HG02763 (cell line): ENCODE data around the gene TBCD.
A peak's percentile ranks its signal among the peaks of the same experiment; 100 is the strongest.

ENCODE experiments used
- ATAC-seq: cut with Tn5 transposase; IDR thresholded peaks from one replicate; pipeline ENCODE4 v1.9.1; 2021; ENCODE audit warnings: mild to moderate bottlenecking, moderate library complexity; ENCODE audit not compliant: unreplicated experiment

The TBCD gene

GRCh38 chr17:82867763-82868325, 116.0 kb downstream of the TBCD start:
- ATAC-seq, result no peak

GRCh38 chr17:82868715-82869131, 116.9 kb downstream of the TBCD start:
- ATAC-seq, result no peak

- no peak for ATAC-seq
Observed at GRCh38 chr17:82869536-82869935, 117.7 kb downstream of the TBCD start.

GRCh38 chr17:82870091-82870491, 118.2 kb downstream of the TBCD start:
- no peak for ATAC-seq

- ATAC-seq, result no peak
Observed at GRCh38 chr17:82870541-82870940, 118.7 kb downstream of the TBCD start.

GRCh38 chr17:82871056-82871775, 119.4 kb downstream of the TBCD start:
- ATAC-seq, result peak; percentile 46

- ATAC-seq, result no peak
Observed at GRCh38 chr17:82871776-82872561, 120.1 kb downstream of the TBCD start.

- ATAC-seq, result no peak
Observed at GRCh38 chr17:82872591-82873520, 121.0 kb downstream of the TBCD start.

- ATAC-seq, result no peak
Observed at GRCh38 chr17:82873521-82873920, 121.7 kb downstream of the TBCD start.

- ATAC-seq, result no peak
Observed at GRCh38 chr17:82874011-82874835, 122.4 kb downstream of the TBCD start.

- no peak for ATAC-seq
Observed at GRCh38 chr17:82875407-82875856, 123.6 kb downstream of the TBCD start.

- no peak for ATAC-seq
Observed at GRCh38 chr17:82876149-82876548, 124.3 kb downstream of the TBCD start.

GRCh38 chr17:82876602-82877379, 124.9 kb downstream of the TBCD start:
- ATAC-seq, result no peak

GRCh38 chr17:82878527-82878926, 126.7 kb downstream of the TBCD start:
- no peak for ATAC-seq

- no peak for ATAC-seq
Observed at GRCh38 chr17:82879241-82879640, 127.4 kb downstream of the TBCD start.

- ATAC-seq, result no peak
Observed at GRCh38 chr17:82880620-82881323, 128.9 kb downstream of the TBCD start.

- ATAC-seq, result no peak
Observed at GRCh38 chr17:82881324-82881823, 129.5 kb downstream of the TBCD start.
